PFSK-1 (cell line): ENCODE data around the gene FBN3.

Experiments used
- POLR2AphosphoS5 ChIP-seq: IDR thresholded peaks from 2 replicates; pipeline ENCODE4 v1.6.1; 2012; ENCODE audit warnings: low read depth, mild to moderate bottlenecking, control low read depth, low read length, moderate library complexity
- REST ChIP-seq, 2 experiments: IDR thresholded peaks; 2 replicates each; pipeline versions ENCODE4 v1.6.1 to v1.8.0; 2011 to 2012; ENCODE audit warnings: low read depth in 2 of 2, low read length in 2 of 2, control low read depth in 1 of 2, inconsistent platforms in 1 of 2, mild to moderate bottlenecking in 1 of 2, moderate library complexity in 1 of 2; ENCODE audit not compliant: insufficient read depth in 1 of 2
- TAF1 ChIP-seq: IDR thresholded peaks from 2 replicates; pipeline ENCODE4 v1.6.1; 2012; ENCODE audit warnings: low read length, control low read depth, borderline replicate concordance; ENCODE audit not compliant: insufficient read depth

GRCh38 chr19:8081569-8082550, 67.5 kb downstream of the FBN3 start:
- TF ChIP-seq POLR2AphosphoS5 (no peak), REST (IDR thresholded peaks at IDR 0.05; ENCODE audit: insufficient read depth in 1 of 2, low read depth in 2 of 2, low read length in 2 of 2) (no peak), TAF1 (no peak)
